Measurements from ENCODE around the gene STN1.

The STN1 gene

GRCh38 chr10:103929381-103929921 lies 11.5 kb upstream of the STN1 start:
- DNase-seq: no peak

DNA sequence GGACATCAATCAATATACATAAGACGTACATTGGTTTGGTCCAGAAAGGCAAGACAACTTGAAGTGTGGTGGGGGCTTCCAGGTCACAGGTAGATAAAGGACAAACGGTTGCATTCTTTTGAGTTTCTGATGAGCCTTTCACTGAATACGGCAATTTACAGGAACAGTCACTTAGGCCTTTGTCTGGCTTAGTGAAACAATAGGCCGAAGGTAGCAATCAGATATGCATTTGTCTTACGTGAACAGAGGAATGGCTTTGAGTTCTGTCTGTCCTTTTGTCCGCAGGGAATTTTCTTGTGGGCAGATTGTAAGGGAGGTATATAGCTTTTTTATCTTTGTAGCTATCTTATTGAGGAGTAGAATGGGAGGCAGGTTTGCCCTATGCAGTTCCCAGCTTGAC lies 10.8 kb upstream of the STN1 start:
- no peak for DNase-seq

GRCh38 chr10:103926722-103927319 lies 8.8 kb upstream of the STN1 start:
- DNase-seq: no peak

- DNase-seq: no peak
Observed at GRCh38 chr10:103925591-103925990, 7.6 kb upstream of the STN1 start.

DNA sequence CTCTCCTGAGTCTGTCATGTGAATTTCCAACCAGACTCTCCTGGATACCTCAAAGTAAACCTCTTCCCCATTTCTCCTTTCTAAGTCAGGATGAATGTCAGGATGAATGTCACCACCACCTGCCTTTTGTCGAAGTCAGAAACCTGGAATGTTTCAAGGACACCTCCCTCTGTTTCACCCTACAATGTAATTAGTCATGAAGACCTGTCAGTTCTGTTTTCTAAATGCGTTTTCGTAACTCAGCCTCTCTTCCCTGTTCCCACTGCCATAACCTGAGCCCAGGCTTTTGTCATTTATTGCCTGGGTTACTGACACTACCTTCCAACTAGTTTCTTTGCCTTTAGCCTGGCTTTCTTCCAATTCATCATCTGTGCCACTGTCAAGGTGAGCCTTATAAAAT lies 5.5 kb upstream of the STN1 start:
- DNase-seq: no peak

DNA sequence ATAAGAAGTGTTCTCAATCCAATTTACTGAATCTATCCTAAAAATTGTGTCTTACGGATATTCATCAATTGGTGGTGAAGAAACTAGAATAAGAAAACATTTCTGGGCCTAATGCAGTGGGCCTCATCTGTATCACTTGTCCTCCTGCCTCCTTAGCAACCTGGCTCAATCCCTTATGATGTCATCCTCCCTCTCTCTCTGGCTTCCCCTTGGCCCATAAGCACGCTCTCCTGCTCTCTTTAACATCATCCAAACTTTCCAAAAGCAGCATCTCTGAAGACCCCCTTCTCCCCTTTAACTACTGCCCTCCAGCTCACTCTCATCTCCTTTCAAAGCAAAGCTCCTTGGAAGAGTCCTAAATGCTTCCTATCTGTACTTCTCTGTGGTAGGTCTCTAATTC lies 4.7 kb upstream of the STN1 start:
- DNase-seq: no peak

DNA sequence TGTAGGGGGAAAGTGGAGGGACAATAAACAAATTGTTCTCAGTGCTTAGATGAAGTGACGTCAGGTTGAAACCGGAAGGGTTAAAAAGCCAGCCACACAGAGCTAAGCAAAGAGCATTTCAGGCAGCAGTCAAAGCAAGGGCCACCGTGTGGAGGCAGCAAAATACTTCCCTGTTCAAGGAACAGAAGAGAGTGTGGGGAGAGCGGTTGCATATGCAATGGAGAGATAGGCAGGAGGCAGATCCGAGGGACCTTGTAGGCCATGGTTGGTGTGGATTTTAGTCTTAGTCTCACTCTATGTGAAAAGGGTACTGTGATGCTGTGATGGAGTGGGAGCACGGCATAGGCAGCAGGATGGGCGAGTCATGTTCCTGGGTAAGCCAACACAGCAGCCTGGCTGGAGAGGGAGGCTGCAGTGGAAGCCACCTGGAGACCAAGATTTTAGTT lies 3.8 kb upstream of the STN1 start:
- peak; percentile 75 for DNase-seq

- no peak for DNase-seq
Observed at GRCh38 chr10:103921248-103921647, 3.3 kb upstream of the STN1 start.

- no peak for DNase-seq
Observed at GRCh38 chr10:103919648-103920025, 1.7 kb upstream of the STN1 start.

GRCh38 chr10:103917302-103918052 lies 507 bp downstream of the STN1 start:
- DNase-seq: peak; percentile 43

DNA sequence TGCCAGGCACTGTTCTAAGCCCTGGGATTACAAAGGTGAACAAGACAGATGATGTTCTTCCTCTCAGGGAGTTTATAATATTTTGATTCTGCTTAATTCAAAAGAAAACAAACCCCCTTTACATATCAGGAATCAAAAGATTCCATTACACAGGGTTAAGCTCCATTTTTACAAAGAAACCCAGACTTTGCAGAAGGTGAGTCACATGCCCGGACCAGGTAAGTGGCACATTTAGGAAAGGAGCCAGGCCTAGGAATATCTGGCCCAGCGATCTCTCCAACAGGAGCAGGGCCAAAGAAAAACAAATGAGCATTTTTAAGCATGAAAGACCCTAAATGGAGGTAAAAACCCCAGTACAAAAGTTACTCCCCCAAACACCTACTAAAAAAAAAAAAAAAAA lies 1.1 kb downstream of the STN1 start:
- DNase-seq: no peak

DNA sequence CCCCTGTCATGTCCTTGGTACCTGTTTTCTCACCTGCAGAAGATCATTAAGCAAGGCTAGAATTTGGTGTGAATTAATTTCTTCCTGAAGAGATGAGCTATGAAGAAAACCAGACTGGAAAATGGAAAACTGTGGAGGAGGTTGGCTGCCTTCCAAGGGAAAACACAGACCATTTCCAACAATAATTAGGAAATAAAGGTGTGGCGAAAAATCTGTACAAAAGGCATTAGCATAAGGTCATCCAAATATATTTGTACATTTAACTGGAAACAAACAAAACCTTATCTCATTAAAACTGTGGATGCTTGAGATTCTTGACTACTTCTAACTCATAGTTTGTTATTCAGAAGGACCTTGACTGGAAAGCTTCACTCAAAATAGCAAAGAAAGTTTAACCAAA lies 1.7 kb downstream of the STN1 start:
- no peak for DNase-seq

DNA sequence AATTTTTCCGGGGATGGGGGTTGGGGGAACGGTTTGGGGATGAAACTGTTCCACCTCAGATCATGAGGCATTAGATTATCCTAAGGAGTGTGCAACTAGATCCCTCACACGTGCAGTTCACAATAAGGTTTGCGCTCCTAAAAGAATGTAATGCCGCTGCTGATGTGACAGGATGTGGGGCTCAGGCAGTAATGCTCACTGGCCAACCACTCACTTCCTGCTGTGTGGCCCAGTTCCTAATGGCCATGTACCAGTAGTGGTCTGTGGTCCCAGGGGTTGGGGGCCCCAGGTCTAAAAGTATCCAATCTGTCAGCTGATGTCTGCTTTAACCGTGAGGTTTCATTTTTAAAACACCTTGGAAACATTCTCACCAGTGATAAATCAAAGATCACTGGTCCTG lies 2.2 kb downstream of the STN1 start:
- peak; percentile 14 for DNase-seq

DNA sequence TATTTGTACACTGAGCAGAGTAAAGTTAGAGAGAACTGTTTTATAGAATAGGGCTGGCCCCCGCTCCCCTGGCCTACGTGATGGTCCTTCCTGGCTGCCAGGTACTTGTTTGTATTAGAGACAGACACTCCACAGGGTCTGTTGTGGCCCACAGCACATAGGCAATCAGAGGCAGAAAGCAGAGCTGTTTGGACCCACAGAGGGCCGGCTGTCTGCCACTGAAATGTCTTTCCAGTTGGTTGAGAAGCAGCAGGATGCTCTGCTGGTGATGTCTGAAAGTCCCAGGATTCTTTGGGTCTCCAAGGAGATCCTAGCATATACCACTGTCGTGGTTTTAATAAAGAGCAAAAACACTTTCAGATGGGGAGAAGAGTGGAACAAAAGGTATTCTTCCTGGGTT lies 5.2 kb downstream of the STN1 start:
- DNase-seq: no peak

GRCh38 chr10:103911021-103911459 lies 6.9 kb downstream of the STN1 start:
- DNase-seq: peak; percentile 16

DNA sequence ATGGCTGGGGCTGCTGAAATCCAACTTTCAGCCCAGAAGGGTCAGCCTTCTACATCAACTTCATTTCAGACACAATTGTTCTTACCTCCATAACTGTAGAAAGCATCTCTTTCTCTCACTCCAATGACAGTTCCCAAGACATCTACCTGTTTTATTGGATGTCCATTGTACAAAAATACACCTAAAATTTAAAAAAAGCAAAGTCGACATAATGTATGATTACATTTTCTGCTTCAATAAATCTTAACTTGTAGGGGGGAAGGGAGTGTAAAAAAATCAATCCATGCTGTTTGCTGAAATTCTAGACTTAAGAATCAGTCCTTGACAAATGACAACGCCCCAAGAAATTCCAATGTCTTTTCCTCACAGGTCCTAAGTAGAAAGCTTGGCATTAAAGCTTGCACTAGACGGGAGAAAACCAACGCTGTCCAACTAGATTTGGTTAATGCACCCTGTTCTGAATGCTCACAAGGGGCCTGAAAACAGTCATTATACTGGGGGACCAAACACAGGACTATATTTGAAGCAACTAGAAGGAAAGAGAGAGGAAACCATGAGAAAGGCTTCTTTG lies 7.5 kb downstream of the STN1 start:
- no peak for DNase-seq

GRCh38 chr10:103905441-103905840 lies 12.5 kb downstream of the STN1 start:
- DNase-seq: no peak

- no peak for DNase-seq
Observed at GRCh38 chr10:103901299-103901698, 16.7 kb downstream of the STN1 start.

DNA sequence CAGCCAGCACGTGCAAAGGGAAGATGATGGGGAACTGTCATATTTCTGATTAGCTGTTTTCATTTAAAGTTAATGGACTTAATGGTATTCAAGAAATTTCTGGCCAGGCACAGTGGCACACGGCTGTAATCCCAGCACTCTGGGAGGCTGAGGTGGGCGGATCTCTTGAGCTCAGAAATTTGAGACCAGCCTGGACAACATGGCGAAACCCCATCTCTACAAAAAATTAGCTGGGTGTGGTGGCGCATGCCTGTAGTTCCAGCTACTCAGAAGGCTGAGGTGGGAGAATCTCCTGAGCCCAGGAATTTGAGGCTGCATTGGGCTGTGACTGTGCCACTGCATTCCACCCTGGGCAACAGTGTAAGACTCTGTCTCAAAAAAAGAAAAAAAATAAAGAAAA lies 18.7 kb downstream of the STN1 start:
- no peak for DNase-seq

GRCh38 chr10:103897241-103897774 lies 20.7 kb downstream of the STN1 start:
- no peak for DNase-seq

DNA sequence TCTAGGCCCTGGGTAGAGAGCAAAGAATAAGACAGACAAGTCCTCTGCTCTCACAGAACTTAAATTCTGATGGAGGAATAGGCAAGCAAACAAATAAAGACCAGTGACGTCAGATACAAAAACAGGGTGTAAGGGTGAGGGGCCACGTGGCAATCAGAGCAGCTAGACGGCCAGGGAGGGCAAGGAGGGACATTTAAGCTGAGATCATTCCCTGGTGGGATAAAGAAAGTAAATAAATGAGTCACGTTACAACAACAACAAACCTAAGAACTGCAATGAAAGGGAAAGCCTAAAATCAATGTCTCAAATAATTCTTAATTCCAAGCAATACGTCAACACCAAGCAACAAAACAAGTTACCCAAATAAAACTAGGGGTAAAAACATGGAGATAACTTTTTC lies 21.8 kb downstream of the STN1 start:
- DNase-seq: no peak

GRCh38 chr10:103895411-103896186 lies 22.4 kb downstream of the STN1 start:
- no peak for DNase-seq

- DNase-seq: no peak
Observed at GRCh38 chr10:103894441-103894864, 23.5 kb downstream of the STN1 start.
